Mesenchymal stem cell (in vitro differentiated cells and primary cell): ENCODE results near the gene PURA.

Source experiments
- DNase-seq: peaks from one replicate; pipeline ENCODE4 v3.0.0-alpha.2; 2013
- H2AFZ ChIP-seq: one replicate; pipeline ENCODE4 v1.6.1; 2013; ENCODE audit warnings: low read depth, mild to moderate bottlenecking, control low read depth, inconsistent platforms, low read length, moderate library complexity
- H2AK5ac ChIP-seq: 2 replicates; pipeline ENCODE4 v1.6.1; 2013; ENCODE audit warnings: low read length, moderate library complexity, mild to moderate bottlenecking, inconsistent platforms; ENCODE audit not compliant: severe bottlenecking
- H2BK120ac ChIP-seq: one replicate; pipeline ENCODE4 v1.6.1; 2013; ENCODE audit warnings: low read depth, mild to moderate bottlenecking, inconsistent platforms, low read length, moderate library complexity
- H2BK12ac ChIP-seq, 2 experiments: one replicate each; pipeline ENCODE4 v1.6.1; 2013; ENCODE audit warnings: inconsistent platforms in 2 of 2, low read length in 2 of 2, mild to moderate bottlenecking in 2 of 2, moderate library complexity in 2 of 2, control low read depth in 1 of 2
- H2BK15ac ChIP-seq: one replicate; pipeline ENCODE4 v1.6.1; 2013; ENCODE audit warnings: mild to moderate bottlenecking, low read depth, inconsistent platforms; ENCODE audit not compliant: poor library complexity, severe bottlenecking
- H2BK5ac ChIP-seq: 2 replicates; pipeline ENCODE4 v1.6.1; 2013; ENCODE audit warnings: low read depth, mild to moderate bottlenecking, low read length, control low read depth, inconsistent platforms; ENCODE audit not compliant: poor library complexity, severe bottlenecking
- H3K14ac ChIP-seq, 2 experiments: one replicate each; pipeline ENCODE4 v1.6.1; 2013; ENCODE audit warnings: inconsistent platforms in 2 of 2, low read length in 2 of 2, control low read depth in 1 of 2, mild to moderate bottlenecking in 1 of 2, moderate library complexity in 1 of 2
- H3K18ac ChIP-seq, 2 experiments: one replicate each; pipeline ENCODE4 v1.6.1; 2013; ENCODE audit warnings: inconsistent platforms in 2 of 2, low read length in 2 of 2, control low read depth in 1 of 2, low read depth in 1 of 2, mild to moderate bottlenecking in 1 of 2
- H3K23ac ChIP-seq, 2 experiments: one replicate each; pipeline ENCODE4 v1.6.1; 2013; ENCODE audit warnings: inconsistent platforms in 2 of 2, low read length in 2 of 2, mild to moderate bottlenecking in 2 of 2, moderate library complexity in 2 of 2, control low read depth in 1 of 2
- H3K27ac ChIP-seq: 2 replicates; pipeline ENCODE4 v1.5.1; 2013; ENCODE audit warnings: mild to moderate bottlenecking, moderate library complexity, low read length, control low read depth, inconsistent platforms; ENCODE audit not compliant: poor library complexity, severe bottlenecking
- H3K27me3 ChIP-seq, 2 experiments: 2 replicates each; pipeline versions ENCODE4 v1.6.1 to v1.7.0; 2013; ENCODE audit warnings: low read length in 2 of 2, mild to moderate bottlenecking in 2 of 2, moderate library complexity in 2 of 2, control low read depth in 1 of 2, inconsistent platforms in 1 of 2; ENCODE audit not compliant: control insufficient read depth in 1 of 2, insufficient read depth in 1 of 2
- H3K36me3 ChIP-seq, 2 experiments: 2 replicates each; pipeline versions ENCODE4 v1.6.1 to v1.7.0; 2013; ENCODE audit warnings: low read length in 2 of 2, control low read depth in 1 of 2, inconsistent platforms in 1 of 2, low read depth in 1 of 2, mild to moderate bottlenecking in 1 of 2; ENCODE audit not compliant: insufficient read depth in 2 of 2, control insufficient read depth in 1 of 2
- H3K4ac ChIP-seq, 2 experiments: one replicate each; pipeline ENCODE4 v1.6.1; 2013; ENCODE audit warnings: inconsistent platforms in 2 of 2, low read length in 2 of 2, mild to moderate bottlenecking in 2 of 2, moderate library complexity in 2 of 2, control low read depth in 1 of 2, low read depth in 1 of 2
- H3K4me1 ChIP-seq: 2 replicates; pipeline ENCODE4 v1.6.1; 2013; ENCODE audit warnings: low read depth, low read length, control low read depth; ENCODE audit not compliant: control insufficient read depth, insufficient read depth
- H3K4me2 ChIP-seq: 2 replicates; pipeline ENCODE4 v1.6.1; 2013; ENCODE audit warnings: low read length, mild to moderate bottlenecking, inconsistent platforms; ENCODE audit not compliant: poor library complexity, severe bottlenecking
- H3K4me3 ChIP-seq, 2 experiments: 2 replicates each; pipeline versions ENCODE4 v1.5.1 to v1.7.0; 2013; ENCODE audit warnings: low read length in 2 of 2, mild to moderate bottlenecking in 2 of 2, control low read depth in 1 of 2, low read depth in 1 of 2; ENCODE audit not compliant: insufficient read depth in 1 of 2
- H3K79me1 ChIP-seq: replicated peaks from 2 replicates; pipeline ENCODE4 v1.6.1; 2013; ENCODE audit warnings: mild to moderate bottlenecking, control low read depth, low read length, inconsistent platforms; ENCODE audit not compliant: poor library complexity, severe bottlenecking
- H3K9ac ChIP-seq: 2 replicates; pipeline ENCODE4 v1.7.0; 2013; ENCODE audit warnings: mild to moderate bottlenecking, low read length, moderate library complexity
- H3K9me3 ChIP-seq: 2 replicates; pipeline ENCODE4 v1.7.0; 2013; ENCODE audit warnings: mild to moderate bottlenecking, low read length; ENCODE audit not compliant: control insufficient read depth
- H4K8ac ChIP-seq: one replicate; pipeline ENCODE4 v1.6.1; 2013; ENCODE audit warnings: inconsistent platforms, mild to moderate bottlenecking, low read length, moderate library complexity
- H4K91ac ChIP-seq: one replicate; pipeline ENCODE4 v1.6.1; 2013; ENCODE audit warnings: mild to moderate bottlenecking, low read length, inconsistent platforms
- WGBS: methylation state at CpG from one replicate; pipeline ENCODE4 v1.1.7; 2013; ENCODE audit warnings: mixed read lengths; 5-methylcytosine and 5-hydroxymethylcytosine counted together

The PURA gene

DNA sequence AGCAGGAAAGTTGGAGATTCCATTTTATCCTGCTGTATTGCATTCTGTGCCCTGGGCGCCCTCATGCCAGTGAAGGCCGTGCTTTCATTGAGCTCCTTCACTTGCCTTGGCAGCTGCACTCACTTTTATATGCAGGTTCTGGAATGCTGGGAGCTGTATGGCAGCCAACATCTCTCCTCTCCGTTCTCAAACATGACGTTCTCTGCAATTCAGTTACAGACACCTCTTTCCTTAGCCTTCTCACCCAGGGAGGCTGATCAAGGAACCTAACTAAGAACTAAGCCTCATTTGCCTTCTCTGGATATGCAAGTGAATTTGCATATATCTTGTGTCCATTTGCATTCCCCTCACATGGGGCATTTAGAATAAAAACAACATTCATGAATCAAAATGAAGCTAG, 29.4 kb upstream of the PURA start:
- Histone ChIP-seq H3K4me3 (no peak overlapping the region), H2AK5ac (no peak overlapping the region), H3K27me3 (peaks cover 6 to 32% of the 10 kb centered on the region in 2 experiments), H4K8ac (no peak overlapping the region), H3K18ac (no peak overlapping the region), H4K91ac (no peak overlapping the region), H3K79me1 (no peaks in the 10 kb centered on the region), H2BK120ac (no peak overlapping the region), H2BK12ac (no peak overlapping the region), H3K36me3 (no peaks in the 10 kb centered on the region), H3K9me3 (peaks cover 8% of the 10 kb centered on the region), H3K27ac (no peak overlapping the region), H3K9ac (no peak overlapping the region), H3K4me2 (no peak overlapping the region), H3K4me1 (no peaks in the 10 kb centered on the region), H2AFZ (no peak overlapping the region), H3K4ac (no peak overlapping the region), H2BK15ac (no peak overlapping the region), H3K14ac (no peak overlapping the region), H2BK5ac (no peak overlapping the region), H3K23ac (no peak overlapping the region)
- 42% methylated on average over 4 of the region's 4 CpGs for WGBS
- no peak for DNase-seq

DNA sequence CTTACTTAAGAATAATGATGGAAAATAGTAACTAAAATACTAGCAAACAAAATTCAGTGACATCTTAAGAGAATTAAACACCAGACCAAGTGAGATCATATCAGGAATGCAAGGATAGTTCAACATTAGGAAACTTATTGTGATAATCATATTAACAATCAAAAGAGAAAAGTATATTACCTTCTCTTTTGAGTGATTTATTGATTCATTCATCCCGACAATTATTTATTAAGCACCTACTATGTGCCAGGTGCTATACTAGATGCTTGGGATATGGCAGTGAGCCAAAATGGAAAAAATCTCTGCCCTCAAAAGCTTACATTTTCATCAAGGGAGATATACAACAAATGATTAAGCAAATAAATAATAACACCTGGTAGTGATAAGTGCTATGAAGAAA, 23.7 kb upstream of the PURA start:
- H2AK5ac ChIP-seq = no peak overlapping the region
- WGBS = no CpG with 5 or more reads among the region's 1 CpG
- no peak overlapping the region for H3K27ac ChIP-seq
- H2BK12ac ChIP-seq = no peak overlapping the region
- peaks cover 0 to 16% of the 10 kb centered on the region in 2 experiments for H3K27me3 ChIP-seq
- H3K4ac ChIP-seq = no peak overlapping the region
- no peak overlapping the region for H3K4me3 ChIP-seq
- no peaks in the 10 kb centered on the region for H3K4me1 ChIP-seq
- no peak overlapping the region for H3K18ac ChIP-seq
- no peak overlapping the region for H3K23ac ChIP-seq
- H3K9ac ChIP-seq = no peak overlapping the region
- no peaks in the 10 kb centered on the region for H3K36me3 ChIP-seq
- no peaks in the 10 kb centered on the region for H3K79me1 ChIP-seq
- H4K91ac ChIP-seq = no peak overlapping the region
- H3K4me2 ChIP-seq = no peak overlapping the region
- no peak overlapping the region for H2BK5ac ChIP-seq
- no peak overlapping the region for H2BK120ac ChIP-seq
- no peak for DNase-seq
- no peak overlapping the region for H2BK15ac ChIP-seq
- no peak overlapping the region for H4K8ac ChIP-seq
- no peak overlapping the region for H3K14ac ChIP-seq
- H2AFZ ChIP-seq = no peak overlapping the region
- H3K9me3 ChIP-seq = peaks cover 32% of the 10 kb centered on the region

DNA sequence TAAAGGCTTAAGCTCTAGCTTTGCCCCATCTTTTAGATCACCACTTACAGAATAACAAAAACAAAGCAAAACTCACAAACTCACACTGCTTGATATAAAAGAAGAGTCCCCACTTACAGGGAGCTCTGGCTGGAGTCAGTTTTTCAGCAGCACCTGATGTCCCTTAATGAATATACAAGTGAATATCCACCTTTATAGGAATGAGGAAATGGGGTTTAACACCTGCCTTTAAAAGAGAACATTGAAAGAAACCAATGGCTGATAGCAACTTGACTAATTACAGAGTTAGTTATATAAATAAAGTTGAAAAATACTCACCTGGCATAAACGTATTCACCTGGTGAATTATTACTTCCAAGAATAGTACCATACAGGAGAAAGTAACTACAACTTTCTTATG, 20.7 kb upstream of the PURA start:
- no peak for DNase-seq
- Histone ChIP-seq H3K4me1 (no peaks in the 10 kb centered on the region), H4K8ac (no peak overlapping the region), H2BK5ac (no peak overlapping the region), H3K27me3 (peaks cover 0 to 15% of the 10 kb centered on the region in 2 experiments), H2AFZ (no peak overlapping the region), H2BK12ac (no peak overlapping the region), H3K4ac (no peak overlapping the region), H3K4me2 (no peak overlapping the region), H3K9ac (no peak overlapping the region), H2BK15ac (no peak overlapping the region), H3K36me3 (no peaks in the 10 kb centered on the region), H3K14ac (no peak overlapping the region), H3K27ac (no peak overlapping the region), H3K79me1 (no peaks in the 10 kb centered on the region), H3K18ac (no peak overlapping the region), H3K9me3 (peaks cover 32% of the 10 kb centered on the region), H3K4me3 (no peak overlapping the region), H2BK120ac (no peak overlapping the region), H4K91ac (no peak overlapping the region), H3K23ac (no peak overlapping the region), H2AK5ac (no peak overlapping the region)
- WGBS = no CpG with 5 or more reads among the region's 1 CpG

DNA sequence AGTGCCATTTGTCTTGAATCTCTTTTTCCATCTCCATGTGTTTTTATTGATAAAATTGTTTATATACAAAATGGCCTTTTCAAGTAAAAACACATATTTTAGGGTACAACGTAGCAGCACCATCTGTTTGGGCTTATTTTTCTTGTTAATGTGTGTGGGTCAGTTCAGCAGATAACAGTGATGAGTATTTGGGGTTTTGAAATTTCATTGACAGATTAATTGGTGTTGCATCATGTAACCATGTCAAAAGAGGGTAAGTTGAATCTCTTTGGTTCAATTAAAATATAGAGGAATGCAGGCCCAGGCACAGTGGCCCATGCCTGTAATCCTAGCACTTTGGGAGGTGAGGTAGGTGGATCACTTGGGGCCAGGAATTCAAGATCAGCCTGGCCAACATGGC, 20.0 kb upstream of the PURA start:
- no peak overlapping the region for H2AK5ac ChIP-seq
- no peak overlapping the region for H2BK15ac ChIP-seq
- H3K4me2 ChIP-seq = no peak overlapping the region
- peaks cover 31% of the 10 kb centered on the region for H3K9me3 ChIP-seq
- no peak overlapping the region for H3K4me3 ChIP-seq
- WGBS = 59% methylated on average over 1 of the region's 1 CpG
- H3K4me1 ChIP-seq = no peaks in the 10 kb centered on the region
- H2BK5ac ChIP-seq = no peak overlapping the region
- H2BK12ac ChIP-seq = no peak overlapping the region
- no peak overlapping the region for H2AFZ ChIP-seq
- DNase-seq = no peak
- no peak overlapping the region for H4K91ac ChIP-seq
- no peak overlapping the region for H3K27ac ChIP-seq
- peaks cover 0 to 15% of the 10 kb centered on the region in 2 experiments for H3K27me3 ChIP-seq
- no peak overlapping the region for H3K9ac ChIP-seq
- no peak overlapping the region for H3K18ac ChIP-seq
- no peaks in the 10 kb centered on the region for H3K36me3 ChIP-seq
- no peaks in the 10 kb centered on the region for H3K79me1 ChIP-seq
- no peak overlapping the region for H3K14ac ChIP-seq
- no peak overlapping the region for H4K8ac ChIP-seq
- no peak overlapping the region for H2BK120ac ChIP-seq
- no peak overlapping the region for H3K4ac ChIP-seq
- no peak overlapping the region for H3K23ac ChIP-seq
